Upper lobe of left lung (tissue), 4 donors: ENCODE data around the gene CSF1R.

ENCODE experiments used
- EP300 ChIP-seq, 4 donors: sonication (generic); formaldehyde crosslinking; IDR thresholded peaks; one replicate each; pipeline ENCODE4 v1.5.1; 2017; ENCODE audit warnings: antibody characterized with exemption in 4 of 4, control low read depth in 2 of 4
- POLR2A ChIP-seq, 4 donors: fragments of 450-650 bp; IDR thresholded peaks; one replicate each; pipeline ENCODE4 v1.5.1; 2016 to 2017; ENCODE audit warnings: antibody characterized with exemption in 4 of 4, mild to moderate bottlenecking in 2 of 4
- POLR2AphosphoS5 ChIP-seq, 2 donors: sonication (generic); formaldehyde crosslinking; IDR thresholded peaks; one replicate each; pipeline ENCODE4 v1.5.1; 2017; ENCODE audit warnings: antibody characterized with exemption in 2 of 2
- TF ChIP-seq, protein P1 (sequence below), 6 experiments: fragments of 450-650 bp in 4 of 6; fragments of 200-600 bp in 2 of 6; sonication (generic) in 2 of 6; IDR thresholded peaks; one replicate each; pipeline ENCODE4 v1.5.1; 2016 to 2019; ENCODE audit warnings: antibody characterized with exemption in 6 of 6

DNA sequence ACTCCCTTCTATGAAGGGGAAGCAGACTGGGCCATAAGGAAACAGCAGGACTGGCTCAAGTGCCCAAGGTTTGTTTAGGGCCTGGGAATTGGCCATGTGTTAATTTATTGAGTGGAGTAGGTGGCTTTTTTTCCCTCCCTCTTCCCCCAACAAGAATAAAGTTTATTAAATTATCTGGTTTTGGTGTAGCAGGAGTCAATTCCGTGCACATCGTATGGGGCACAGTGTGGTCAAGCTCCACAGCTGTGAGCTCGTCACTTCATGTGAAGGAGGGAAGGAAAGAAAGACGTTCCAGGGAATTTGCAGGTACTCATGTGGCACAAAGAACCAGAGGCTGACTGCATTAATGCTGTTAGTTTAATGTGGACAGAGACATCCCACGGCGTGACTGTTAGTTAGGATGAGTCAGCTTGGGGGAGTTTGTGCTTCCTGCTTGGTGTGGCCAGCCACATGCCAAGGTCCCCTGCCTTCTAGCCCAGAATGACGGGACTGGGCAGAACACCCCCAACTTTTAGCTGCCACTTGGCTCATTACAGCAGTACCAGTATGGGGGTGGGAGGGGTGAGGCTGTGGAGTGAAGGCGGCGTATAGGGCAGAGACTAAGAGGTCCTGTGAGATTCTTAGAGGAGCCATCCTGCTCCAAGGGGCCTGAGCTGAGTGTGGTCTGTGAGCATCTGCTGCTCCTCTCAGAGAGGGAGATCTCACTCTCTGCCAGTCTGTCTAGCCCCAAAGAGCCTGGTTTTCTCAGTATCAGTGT, 33.2 kb downstream of the CSF1R start:
- TF ChIP-seq, protein P1, sequence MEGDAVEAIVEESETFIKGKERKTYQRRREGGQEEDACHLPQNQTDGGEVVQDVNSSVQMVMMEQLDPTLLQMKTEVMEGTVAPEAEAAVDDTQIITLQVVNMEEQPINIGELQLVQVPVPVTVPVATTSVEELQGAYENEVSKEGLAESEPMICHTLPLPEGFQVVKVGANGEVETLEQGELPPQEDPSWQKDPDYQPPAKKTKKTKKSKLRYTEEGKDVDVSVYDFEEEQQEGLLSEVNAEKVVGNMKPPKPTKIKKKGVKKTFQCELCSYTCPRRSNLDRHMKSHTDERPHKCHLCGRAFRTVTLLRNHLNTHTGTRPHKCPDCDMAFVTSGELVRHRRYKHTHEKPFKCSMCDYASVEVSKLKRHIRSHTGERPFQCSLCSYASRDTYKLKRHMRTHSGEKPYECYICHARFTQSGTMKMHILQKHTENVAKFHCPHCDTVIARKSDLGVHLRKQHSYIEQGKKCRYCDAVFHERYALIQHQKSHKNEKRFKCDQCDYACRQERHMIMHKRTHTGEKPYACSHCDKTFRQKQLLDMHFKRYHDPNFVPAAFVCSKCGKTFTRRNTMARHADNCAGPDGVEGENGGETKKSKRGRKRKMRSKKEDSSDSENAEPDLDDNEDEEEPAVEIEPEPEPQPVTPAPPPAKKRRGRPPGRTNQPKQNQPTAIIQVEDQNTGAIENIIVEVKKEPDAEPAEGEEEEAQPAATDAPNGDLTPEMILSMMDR (IDR thresholded peaks at IDR 0.05) = no peak
- TF ChIP-seq POLR2A (IDR thresholded peaks at IDR 0.05) (no peak), POLR2AphosphoS5 (IDR thresholded peaks at IDR 0.05) (no peak), EP300 (IDR thresholded peaks at IDR 0.05) (no peak)
